ENCODE data around the gene TIMM23.
A peak's percentile ranks its signal among the peaks of the same experiment; 100 is the strongest.
"Not testable (repeated sequence)": the region's sequence is repeated elsewhere in the genome, so short reads cannot be mapped to it uniquely, and the experiment has no call there.

The TIMM23 gene, protein sequence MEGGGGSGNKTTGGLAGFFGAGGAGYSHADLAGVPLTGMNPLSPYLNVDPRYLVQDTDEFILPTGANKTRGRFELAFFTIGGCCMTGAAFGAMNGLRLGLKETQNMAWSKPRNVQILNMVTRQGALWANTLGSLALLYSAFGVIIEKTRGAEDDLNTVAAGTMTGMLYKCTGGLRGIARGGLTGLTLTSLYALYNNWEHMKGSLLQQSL

DNA sequence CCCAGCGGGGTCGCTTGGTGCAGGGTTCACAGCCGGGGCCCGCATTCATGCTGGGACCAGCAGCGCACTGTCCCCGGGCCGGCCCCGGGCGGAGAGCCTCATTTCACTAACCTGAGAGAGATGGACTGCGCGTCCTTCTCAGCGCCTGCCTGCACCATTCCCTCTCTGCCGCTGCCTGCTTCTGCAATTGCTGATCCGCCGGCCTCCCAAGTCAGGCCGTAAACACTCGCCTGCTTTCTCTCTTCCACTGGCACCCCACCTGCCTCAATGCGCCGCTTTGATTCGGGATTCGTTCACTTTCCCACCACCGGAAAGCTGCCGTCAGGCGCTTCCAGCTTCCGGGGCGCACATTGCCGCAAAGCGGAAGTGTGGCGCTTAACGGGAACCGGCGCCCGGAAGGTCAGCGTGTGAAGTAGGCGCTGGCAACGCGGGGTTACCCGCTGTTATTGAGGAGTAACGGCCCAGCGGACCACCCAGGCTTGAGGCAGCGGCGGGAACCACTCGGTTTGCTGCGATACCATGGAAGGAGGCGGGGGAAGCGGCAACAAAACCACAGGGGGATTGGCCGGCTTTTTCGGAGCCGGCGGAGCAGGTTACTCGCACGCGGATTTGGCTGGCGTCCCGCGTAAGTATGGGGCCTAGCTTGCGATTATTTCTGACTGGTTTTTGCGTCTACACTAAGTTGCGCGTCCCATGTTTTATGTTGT is at the start of gene TIMM23:
TIMM23 (plus strand) TSS at position 384 of the 707 bp plus-strand sequence; CDS start at position 520, 136 bp downstream.
- peak; percentile 53 to 68 for DNase-seq

DNA sequence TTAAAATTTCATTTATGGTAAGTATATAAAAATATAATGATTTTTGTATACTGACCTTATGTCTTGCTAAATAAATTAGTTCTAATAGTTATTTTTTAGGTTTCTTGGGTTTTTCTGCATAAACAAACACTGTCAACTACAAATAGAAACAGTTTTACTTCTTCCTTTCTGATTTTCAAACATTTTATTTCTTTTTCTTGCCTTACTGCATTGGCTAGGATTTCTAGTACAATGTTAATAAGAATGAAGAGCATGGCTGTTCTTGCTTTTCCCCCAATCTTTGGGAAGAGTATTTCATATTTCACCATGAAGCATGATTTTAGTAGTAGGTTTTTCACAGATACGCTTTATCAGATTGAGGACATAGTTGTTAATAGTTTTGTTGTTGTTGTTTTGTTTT is 45.5 kb upstream of the TIMM23 start:
- DNase-seq: not testable (repeated sequence)

DNA sequence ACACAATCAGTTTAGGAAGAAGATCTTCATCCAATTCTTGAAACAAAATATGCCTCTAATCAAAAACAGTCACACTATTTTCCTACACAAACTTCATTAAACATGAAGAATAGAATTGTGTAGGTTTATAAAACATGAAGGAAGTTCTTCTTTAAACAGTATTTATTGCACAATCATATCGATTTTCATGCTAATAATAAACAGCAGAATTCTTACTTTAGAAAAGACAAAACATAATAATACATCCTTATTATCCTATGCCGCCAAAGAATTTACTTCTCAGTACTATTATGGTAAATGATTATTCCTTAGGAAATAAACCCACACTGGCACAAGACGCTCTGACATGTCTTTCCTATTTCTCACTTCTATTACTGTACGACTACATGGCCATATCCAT is 41.0 kb upstream of the TIMM23 start:
- not testable (repeated sequence) for DNase-seq

DNA sequence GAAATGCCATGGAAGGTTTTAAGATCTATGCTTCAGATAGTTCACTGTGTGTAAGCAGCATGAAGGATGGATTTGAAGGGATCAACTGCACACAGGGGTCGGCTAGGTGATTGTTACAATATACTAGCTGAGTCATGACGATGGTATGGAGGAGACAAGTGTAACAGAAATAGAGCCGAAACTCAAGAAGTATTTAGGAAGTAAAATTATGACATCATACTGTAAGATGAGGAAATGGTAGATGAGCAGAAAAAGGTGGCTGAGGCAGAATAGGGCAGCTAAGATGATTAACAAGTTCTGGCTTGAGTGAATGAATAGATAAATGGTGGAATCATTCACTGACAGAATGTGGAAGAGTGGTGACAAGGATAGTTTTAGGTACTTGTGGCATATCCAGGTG is 37.5 kb upstream of the TIMM23 start:
- DNase-seq: not testable (repeated sequence)

DNA sequence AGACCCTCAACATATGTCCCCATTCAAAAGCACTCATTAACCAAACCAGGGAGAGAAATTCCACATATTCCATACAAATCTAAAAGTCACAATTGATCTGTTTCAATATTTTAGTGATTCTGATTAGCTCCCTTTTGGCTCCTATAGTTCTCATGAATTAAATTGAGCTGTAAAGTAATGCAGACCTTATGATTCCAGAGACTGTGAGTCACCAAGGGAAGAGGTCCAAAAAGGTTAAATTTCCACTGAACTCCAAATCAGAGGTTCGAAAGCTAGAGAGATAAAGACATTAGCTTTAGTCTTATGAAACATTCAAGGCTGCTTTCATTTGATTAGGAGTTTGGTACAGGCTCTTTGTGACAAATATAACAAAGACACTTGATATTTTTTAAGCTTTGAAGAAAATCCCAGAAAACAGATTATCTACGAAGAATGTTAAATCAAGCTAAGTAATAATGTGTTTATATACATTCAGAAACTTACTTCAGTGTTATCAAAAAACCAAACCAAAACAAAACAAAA is 33.1 kb upstream of the TIMM23 start:
- not testable (repeated sequence) for DNase-seq

DNA sequence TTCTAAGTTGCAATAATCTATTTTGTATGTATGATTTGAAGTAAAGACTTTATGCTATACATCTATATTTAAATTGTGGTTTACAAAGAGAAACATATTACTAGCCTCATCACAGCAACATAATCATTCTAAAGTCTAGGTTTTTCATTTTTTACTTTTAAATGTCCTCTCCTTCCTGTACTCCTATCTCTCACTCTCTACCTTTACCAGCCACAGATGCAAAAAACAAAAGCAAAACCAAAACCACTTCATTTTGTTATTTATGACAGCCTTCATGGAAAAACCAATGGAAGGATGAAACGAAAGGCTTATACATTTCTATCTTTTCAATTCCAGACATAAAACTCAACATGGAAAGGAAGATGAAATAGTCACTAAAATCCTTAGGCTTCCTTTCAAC is 31.1 kb upstream of the TIMM23 start:
- DNase-seq: not testable (repeated sequence)

DNA sequence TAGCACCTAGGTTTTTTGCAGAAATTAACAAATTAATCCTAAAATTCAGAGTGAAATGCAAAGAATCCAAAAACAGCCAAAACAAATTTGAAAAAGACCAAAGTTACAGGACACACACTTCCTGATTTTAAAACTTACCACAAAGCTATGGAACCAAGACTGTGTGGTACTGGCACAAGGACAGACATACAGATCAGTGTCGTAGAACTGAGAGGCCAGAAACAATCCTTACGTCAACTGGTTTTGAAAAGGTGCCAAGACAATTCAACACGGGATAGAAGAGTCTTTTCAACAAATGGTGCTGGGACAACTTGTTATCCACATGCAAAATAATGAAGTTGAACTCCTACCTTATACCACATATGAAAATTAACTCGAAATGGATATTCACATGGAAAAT is 26.8 kb upstream of the TIMM23 start:
- not testable (repeated sequence) for DNase-seq

DNA sequence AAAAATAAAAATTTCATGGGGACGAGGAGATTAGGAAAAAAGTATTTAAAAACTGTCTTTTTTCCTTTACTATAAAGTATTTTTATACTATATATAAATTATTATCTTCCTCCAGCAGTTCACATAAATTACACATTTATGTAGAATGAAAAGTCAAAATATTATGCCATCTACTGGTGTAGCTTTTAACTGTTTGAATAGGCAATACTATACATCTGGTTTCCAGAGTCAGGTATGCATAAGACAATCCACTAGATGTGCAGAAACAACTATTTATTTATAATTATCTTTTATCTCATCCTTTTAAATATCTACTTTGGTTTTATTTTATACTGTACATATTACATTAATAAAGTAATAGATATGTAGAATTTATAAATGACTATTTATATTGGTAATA is 24.9 kb upstream of the TIMM23 start:
- not testable (repeated sequence) for DNase-seq

DNA sequence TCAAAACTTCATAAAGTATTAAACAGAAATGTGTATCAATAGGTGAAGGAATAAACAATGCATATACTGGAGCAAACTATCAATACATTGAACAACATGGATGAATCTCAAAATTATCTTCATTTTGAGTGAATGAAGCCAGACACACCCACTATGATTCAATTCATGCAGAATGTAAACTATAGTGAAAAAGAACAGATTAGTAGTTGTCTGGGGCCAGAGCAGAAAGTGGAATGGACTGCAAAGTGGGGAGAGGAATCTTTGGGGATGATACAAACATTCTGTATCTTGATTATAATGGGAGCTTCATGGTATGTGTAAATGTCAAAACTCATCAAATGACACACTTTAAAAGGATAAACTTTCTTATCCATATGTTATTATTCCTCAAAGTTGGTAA is 23.5 kb upstream of the TIMM23 start:
- not testable (repeated sequence) for DNase-seq

DNA sequence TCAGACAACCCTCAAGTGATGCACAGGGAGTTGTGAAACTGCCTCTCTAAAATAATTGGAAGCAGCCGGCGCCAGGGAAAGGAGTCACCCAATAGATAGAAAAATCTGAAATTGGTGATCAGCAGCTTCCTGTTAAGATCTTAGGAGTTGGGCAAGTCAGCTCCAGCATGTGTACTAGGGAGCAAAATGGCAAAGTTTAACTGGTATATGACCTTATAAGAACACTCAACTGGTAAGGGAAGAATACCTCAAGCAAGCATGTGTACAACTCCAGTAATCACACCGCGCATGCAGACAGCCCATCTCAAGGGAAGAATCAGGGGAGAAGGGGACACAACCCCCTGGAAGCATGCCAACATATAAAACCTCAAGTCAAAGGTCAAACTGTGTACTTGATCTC is 17.9 kb upstream of the TIMM23 start:
- not testable (repeated sequence) for DNase-seq

DNA sequence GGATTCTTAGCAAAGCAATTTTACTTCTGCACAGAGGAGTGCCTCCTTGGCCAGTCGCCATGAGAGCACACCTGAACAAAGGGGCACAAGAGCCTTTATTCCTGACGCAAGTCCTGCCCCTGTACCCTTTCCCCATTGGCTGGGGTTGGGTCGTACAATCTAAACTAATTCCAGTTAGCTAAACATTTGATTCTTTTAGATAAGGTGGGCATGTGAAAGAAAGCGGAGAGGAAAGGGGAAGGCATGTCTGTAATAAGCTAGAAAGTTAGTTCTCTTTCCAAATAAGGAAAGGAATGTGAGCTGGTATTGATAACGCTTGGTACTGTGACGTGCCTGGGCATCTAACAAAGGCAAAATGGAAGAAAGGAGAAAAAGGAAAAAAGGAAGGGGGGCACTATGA is 15.7 kb upstream of the TIMM23 start:
- not testable (repeated sequence) for DNase-seq

DNA sequence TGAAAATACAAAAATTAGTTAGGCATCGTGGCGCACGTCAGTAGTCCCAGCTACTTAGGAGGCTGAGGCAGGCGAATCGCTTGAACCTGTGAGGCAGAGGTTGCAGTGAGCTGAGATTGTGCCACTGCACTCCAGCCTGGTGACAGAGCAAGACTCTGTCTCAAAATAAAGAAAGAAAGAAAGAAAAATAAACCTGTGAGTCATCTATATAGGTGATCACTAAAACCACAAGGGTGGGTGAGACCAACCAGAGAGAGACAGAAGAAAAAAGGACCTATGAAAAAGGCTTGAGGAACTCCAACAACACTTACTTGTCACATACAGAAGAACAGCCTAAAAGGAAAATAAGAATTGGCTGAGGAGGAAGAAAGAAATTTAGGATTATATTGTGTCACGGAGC is 14.4 kb upstream of the TIMM23 start:
- DNase-seq: not testable (repeated sequence)

DNA sequence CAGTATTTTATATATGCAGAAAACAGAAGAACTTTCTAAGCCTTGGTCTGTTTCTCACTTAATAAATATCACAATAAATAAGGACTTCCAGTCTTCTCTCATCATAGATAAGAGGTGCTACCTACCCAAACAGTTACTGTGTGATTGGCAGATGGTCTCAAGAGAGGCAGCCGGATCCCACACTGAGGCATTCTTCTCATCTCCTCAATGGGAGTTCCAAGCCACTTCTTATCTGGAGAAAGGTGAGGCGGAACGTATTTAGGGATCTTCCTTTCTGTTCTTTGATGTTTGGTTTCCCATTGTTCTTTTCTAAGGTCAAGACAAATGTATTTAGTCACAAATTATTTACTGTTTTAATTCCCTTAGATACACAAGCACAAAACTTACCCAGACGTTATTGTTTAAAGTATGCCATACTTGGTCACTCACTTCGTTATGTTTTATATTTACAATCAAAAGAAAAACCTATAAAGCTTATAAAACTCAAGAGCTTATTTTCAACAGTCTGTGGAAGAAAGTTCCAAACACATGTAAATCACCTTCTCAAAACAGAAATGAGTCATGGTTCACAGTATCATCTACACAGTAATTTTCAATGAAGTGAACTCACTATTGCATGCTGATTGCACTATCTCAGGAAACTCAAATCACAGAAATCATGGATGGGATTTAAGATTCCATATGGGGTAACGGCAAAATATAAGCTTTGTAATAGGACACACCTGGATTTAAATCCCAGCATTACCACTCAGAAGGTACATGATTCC is 9.4 kb upstream of the TIMM23 start:
- DNase-seq: not testable (repeated sequence)

DNA sequence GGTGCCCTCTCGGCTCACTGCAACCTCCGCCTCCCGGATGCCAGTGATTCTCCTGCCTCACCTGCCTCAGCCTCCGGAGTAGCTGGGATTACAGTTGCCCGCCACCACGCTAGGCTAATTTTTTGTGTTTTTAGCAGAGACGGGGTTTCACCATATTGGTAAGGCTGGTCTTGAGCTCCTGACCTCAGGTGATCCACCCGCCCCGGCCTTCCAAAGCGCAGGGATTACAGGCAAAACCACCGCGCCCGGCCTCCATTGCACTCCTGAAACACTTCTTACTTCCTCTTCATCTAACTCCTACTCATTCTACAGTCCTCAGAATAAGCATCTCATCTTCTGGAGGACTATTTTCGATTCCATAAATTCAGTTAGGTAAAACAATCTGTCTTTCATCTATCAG is 1.3 kb upstream of the TIMM23 start:
- DNase-seq: not testable (repeated sequence)

DNA sequence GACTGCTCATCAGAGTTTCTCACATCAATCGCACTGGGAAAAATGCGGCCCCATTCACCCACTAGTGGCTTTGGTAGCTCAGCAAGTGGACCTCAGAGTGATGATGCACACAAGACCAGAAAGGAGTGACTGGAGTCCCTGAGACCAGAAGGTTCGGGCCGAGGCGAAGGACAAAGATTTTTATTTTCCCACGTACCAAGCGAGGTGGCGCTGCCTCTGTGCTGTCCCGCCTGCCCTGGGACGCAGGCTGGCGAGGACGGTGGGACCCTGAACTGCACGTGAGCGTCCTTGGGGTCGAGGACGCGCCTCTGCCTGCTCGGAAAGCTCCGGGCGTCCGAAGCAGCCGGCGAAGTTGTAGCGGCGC is 565 bp upstream of the TIMM23 start:
- not testable (repeated sequence) for DNase-seq

DNA sequence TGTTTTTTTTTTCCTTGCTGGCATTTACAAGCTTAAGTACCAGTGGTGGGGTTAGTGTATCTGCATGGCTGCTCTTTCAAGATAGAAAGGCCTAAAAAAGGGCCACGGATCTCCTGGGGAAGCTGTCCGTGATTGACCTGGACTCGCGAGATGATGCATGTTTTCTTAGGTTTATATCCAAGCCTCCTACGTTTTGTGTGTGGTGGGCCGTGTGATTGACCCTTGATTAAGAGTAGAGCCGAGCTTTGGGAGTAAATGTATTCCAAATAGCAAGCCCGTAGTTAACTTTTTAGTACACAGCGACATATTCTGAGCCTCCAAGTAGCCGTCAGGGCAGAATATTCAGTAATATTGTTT is 502 bp downstream of the TIMM23 start:
- not testable (repeated sequence) for DNase-seq

DNA sequence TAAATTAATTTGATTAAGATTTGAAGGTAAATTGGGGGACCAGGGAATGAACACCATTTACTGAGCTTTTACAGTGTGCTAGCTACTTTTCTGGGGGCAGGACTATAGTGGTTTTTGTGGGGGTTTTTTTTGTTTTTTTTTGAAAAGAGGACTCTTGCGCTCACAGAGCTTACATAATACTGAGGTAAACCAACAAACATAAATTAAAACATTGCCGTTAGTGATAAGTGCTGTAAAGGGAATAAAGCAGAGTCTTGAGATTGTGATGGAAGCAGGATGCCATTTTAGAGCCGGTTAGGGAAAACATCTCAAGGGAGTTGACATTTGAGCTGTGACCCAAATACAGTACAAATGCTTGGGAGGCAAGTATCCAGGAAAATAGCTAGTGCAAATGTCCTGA is 1.8 kb downstream of the TIMM23 start:
- DNase-seq: not testable (repeated sequence)

DNA sequence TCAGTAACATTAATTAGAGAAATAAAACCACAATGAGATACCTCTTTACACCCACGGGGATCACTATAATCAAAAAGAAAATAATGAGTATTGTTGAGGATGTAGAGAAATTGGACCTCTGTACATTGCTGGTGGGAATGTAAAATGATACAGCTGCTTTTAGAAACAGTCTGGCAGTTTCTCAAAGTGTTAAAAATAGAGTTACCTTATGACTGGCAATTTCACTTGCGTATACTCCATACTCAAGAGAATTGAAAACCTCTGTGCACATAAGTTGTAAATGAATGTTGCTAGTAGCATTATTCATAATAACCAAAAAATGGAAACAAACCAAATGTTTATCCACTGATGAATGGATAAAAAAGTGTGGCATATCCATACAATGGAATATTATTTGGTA is 6.3 kb downstream of the TIMM23 start:
- DNase-seq: not testable (repeated sequence)

DNA sequence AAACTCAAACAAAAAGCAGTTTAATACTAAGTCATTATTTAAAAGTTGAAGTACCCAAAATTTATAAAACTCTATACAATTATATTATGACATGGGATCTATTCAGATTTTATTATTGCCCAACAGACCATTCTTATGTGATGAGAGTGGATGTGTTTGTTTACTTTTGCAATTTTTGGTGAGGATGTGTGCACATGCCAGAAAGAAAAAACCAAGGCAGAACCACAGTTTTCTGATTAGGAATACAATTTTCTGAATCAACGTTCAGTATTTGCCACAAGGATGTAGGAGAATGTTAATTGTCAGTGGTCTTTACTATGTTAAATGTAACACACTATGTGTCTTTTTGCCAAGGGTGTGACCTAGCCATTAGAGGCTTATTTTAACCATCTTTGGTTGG is 9.1 kb downstream of the TIMM23 start:
- DNase-seq: not testable (repeated sequence)

DNA sequence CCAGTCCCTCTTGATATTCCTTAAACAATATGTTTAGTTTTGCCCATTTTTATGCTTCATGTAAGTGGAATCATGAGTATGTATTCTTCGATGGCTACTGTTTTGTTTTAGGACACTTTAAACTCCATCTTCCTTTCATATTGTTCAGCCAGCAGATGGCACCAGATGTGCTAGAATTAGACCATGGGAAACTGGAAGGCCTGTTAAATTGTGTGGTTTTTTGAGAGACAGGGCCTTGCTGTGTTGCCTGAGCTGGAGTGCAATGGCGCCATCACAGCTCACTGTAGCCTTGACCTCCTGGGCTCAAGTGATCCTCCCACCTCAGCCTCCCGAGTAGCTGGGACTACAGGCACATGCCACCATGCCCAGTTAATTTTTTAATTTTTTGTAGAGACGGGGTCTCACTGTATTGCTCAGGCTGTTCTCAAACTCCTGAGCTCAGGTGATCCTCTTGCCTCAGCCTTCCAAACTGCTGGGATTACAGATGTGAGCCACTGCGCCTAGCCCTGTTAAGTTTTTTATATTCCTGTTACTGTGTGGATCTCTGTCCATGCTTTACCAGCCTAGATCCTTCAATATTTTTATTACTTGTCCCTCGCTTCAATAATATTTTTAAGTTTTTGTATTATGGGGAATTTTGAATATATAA is 11.4 kb downstream of the TIMM23 start:
- DNase-seq: not testable (repeated sequence)

DNA sequence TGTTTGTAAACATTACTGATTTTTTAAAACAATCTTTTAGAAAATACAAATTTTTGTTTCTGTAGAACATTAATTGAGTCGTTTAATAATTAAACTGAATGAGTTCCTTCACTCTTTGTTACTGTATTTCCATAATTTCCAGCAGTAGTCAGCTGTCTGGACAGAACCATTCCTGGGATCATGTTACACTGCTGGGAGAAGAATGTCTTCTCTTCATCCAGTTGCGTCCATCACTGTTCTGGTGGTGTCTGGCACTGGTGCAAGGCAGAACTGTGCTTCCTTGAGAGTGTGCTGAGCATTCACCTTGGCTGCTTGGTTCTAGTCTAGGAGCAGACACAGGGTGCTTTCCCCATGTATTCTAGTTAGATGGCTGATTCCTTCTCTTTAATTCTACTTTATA is 12.2 kb downstream of the TIMM23 start:
- not testable (repeated sequence) for DNase-seq

DNA sequence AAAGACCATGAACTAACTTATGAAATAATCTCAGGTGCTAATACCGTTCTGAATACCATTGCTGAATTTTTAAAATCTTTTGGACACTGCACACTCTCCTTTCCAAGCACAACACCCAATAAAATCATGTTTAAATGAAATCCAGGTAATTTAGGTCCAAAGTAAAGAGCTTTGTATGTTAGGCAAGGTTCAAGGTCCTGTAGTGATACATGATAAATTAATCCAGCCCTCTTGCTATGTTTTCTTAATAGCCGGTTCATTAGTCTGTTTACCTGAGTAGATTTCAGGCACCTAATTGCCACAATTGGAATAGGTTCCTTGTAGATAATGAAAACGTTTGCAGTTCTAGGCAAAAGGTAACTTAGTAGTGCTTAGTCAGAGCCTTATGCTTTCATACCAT is 13.3 kb downstream of the TIMM23 start:
- DNase-seq: not testable (repeated sequence)

DNA sequence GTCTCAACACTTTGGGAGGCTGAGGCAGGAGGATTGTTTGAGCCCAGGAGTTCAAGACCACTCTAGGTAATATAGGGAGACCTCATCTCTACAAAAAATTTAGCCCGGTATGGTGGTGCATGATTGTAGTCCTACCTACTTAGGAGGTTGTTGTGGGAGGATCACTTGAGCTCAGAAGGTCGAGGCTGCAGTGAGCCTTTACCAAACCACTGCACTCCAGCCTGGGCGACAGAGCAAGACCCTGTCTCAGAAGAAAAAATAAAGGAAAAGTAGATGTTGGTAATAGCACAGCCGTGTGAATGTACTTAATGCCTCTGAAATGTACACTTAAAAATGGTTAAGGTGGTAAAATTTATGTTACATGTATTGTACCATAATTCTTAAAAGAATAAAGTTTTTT is 25.3 kb downstream of the TIMM23 start:
- no peak for DNase-seq

Data from SW 1271 (cell line).